Hippocampal formation (tissue), 2 donors: ENCODE measurements around the gene SPATA45.
"Not testable (repeated sequence)": the region's sequence is repeated elsewhere in the genome, so short reads cannot be mapped to it uniquely, and the experiment has no call there.

Experiments
- DNase-seq, 2 donors: peaks; one replicate each; lab custom pipeline; 2025; lab: John Stamatoyannopoulos, UW

The SPATA45 gene

GRCh38 chr1:212847549-212847948, at the start of gene SPATA45:
Gene SPATA45 (minus strand): TSS chr1:212847649. CDS start chr1:212836149, 11,500 bp downstream.
- DNase-seq = no peak

DNA sequence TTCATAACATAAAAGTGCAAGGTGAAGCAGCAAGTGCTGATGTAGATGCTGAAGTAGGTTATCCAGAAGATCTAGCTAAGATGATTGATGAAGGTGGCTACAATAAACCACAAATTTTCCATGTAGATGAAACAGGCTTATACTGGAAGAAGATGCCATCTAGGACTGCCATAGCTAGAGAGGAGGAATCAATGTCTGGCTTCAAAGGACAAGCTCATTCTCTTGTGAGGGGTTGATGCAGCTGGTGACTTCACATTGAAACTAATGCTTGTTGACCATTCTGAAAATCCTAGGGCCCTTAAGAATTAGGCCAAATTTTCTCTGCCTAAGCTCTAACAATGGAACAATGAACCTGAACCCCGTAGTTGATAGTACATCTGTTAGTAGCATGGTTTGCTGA, 44.7 kb upstream of the SPATA45 start:
- DNase-seq = no peak

DNA sequence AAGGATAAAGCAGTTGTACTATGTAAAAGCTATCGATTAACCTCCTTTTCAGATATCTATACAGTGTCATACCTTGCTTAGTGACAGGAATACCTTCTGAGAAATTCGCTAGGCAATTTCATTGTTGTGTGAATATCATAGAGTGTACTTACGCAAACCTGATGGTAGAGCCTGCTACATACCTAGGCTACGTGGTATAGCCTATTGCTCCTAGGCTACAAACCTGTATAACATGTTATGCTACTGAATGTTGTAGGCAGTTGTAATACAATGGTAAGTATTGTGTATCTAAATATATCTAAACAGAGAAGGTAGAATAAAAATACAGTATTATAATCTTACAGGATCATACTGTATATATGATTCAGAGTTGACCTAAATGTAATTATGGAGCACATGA, 37.1 kb upstream of the SPATA45 start:
- DNase-seq = no peak

DNA sequence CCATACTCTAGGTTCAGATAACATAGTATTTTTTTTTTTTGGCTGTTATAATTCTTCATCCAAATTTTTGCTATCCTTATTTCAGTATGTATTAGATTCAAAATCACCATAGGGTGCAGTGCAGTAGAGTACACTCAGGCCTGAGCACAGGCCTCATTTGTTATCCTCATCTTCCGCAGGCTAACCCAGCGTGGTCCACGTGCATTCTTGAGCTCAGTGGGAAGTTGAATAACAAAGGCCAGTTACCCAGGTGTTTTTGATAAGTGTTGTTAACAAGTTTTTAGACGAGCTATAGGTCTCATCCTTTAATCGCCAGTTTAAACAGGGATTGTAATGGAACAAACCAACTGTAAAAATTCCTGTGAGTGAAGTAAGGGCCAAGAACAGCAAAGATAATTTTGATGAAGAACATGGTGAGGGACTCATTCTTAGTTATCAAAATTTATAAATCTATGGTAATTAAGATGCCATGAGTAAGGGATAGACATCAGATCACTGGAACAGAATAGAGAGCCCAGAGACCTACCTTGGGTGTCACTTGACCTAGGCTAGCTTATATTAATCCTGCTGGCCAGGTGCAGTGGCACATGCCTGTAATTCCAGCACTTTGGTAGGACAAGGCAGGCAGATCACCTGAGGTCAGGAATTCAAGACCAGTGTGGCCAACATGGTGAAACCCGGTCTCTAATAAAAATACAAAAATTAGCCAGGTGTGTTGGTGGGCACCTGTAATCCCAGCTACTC, 32.7 kb upstream of the SPATA45 start:
- no peak for DNase-seq

DNA sequence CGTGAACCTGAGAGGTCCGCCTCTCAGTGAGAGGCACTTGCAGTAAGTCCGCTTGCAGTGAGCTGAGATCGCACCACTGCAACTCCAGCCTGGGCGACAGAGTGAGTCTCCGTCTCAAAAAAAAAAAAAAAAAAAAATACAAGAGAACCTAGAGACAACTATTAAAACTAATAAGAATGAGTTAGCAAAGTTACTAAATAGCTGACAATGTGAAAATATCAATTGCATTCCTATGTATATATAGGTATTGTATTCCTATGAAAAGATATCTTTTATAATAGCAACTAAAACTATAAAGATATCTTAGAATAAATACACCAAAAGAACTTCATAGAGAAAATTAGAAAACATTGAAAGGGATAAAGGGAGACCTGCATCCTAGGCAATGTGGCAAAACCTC, 31.0 kb upstream of the SPATA45 start:
- no peak for DNase-seq

DNA sequence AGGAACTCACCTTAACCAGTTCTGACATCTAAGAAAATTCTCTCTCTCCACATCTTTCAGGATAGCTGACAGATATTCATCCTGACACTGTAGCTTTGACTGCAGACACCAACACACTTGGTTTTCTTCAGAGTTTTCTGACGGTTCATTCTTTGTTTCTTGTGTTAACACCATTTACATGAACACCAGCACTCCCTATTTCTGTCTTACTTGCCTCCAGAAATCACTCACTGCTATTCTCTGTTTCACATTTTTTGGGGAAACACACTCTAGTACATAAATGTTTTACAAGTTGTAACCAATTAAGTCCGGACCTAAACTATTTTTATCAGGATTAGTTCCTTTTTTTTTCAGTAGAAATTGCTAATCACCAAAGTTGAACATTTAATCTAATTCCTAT, 26.1 kb upstream of the SPATA45 start:
- DNase-seq = no peak

DNA sequence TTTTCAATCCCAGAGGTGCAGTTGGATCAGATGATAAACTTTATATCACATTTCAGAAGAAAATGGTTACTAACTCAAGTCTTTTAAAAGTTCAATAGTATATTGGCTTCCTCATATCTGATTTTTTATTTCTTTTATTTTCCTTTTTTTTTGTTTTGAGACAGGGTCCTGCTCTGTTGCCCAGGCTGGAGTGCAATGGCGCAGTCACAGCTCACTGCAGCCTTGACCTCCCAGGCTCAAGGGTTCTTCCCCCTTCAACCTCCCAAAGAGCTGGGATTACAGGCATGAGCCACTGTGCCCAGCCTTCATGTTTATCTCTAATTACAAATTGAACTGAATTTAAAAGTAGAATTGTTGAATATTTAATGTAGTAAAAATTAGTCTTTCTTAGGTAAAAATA, 24.5 kb upstream of the SPATA45 start:
- no peak for DNase-seq

DNA sequence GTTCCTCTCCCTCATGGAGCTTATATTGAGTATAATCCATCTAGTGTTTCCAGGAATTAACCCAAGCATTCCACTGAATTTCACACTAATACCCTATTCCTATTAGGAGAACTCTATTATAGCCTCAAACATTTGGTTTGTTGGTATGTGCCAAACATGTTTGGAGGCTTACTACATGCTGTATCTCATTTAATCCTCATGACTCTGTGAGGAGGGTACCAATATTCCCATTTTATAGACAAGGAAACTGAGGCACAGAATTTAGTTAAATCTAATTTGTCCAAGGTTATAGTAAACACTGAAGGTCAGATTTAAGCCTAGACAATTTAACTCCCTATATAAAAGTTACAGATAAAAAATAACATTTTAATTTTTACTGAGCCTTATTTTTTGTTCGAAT, 19.7 kb upstream of the SPATA45 start:
- no peak for DNase-seq

DNA sequence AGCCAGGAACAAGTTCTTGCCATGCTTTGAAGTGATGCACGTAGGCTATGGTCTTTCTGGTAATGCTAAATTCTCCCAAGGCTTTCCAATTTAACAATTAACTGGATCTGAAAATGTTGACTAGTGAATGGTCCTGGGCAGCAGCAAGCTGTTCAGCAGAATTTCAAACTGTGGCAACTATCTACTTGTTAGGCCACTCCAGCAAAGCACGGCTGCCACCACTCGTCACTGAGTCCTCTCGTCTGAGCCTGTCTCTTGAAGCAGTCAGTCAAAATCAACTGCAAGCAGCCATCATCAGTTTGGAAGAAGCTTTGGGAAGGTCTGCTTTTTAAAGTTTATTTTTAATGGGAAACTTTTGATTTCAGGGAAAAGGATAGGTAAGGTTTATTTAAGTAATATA, 16.8 kb upstream of the SPATA45 start:
- DNase-seq = peak in 1 of 2 donors; percentile 18

GRCh38 chr1:212863345-212863744, 15.9 kb upstream of the SPATA45 start:
- DNase-seq = not testable (repeated sequence)

DNA sequence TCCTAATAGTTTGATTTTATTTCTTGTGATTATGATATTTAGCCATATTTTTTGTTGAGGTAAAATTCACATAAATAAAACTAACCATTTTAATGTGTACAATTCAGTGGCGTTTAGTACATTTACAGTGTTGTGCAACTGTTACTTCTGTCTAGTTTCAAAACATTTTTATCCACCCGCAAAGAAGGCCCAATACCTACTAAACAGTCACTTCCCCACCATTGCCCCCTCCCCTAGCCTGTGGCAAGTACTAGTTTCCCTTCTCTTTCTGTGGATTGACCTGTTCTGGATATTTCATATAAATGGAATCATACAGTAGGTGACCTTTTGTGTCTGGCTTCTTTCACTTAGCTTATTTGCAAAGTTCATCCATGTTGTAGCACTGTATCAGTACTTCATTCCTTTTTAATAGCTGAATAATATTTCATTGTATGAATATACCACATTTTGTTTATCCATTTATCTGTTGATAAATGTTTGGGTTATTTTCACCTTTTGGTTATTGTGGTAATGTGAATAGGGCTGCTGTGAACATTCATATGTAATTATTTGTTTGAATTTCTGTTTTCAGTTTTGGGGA, 14.8 kb upstream of the SPATA45 start:
- DNase-seq = no peak

GRCh38 chr1:212860713-212861581, 13.5 kb upstream of the SPATA45 start:
- DNase-seq = no peak

DNA sequence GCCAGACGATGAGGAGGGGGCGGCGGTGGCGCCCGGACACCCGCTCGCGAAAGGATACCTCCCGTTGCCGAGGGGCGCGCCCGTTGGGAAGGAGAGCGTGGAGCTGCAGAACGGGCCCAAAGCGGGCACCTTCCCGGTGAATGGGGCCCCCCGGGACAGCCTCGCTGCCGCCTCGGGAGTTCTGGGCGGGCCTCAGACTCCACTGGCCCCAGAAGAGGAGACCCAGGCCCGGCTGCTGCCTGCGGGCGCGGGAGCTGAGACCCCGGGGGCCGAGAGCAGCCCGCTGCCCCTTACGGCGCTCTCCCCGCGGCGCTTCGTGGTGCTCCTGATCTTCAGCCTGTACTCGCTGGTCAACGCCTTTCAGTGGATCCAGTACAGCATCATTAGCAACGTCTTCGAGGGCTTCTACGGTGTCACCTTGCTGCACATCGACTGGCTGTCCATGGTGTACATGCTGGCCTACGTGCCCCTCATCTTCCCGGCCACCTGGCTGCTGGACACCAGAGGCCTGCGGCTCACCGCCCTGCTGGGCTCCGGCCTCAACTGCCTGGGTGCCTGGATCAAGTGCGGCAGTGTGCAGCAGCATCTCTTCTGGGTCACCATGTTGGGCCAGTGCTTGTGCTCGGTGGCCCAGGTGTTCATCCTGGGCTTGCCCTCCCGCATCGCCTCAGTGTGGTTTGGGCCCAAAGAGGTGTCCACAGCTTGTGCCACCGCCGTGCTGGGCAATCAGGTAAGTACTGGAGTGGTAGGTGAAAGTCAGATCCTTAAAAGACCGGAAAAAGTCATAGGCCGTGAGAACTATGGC, 11.2 kb upstream of the SPATA45 start:
- DNase-seq = peak in 1 of 2 donors; percentile 34

- peak; percentile 94 to 97 for DNase-seq
Observed at GRCh38 chr1:212857992-212858460, 10.6 kb upstream of the SPATA45 start, which contains the start of gene FLVCR1. Gene FLVCR1 (plus strand): TSS chr1:212858275. CDS start chr1:212858453, 178 bp downstream.

GRCh38 chr1:212856755-212857154, 9.3 kb upstream of the SPATA45 start:
- DNase-seq = no peak

- no peak for DNase-seq
Observed at GRCh38 chr1:212853658-212854057, 6.2 kb upstream of the SPATA45 start.

GRCh38 chr1:212852105-212852688, 4.7 kb upstream of the SPATA45 start:
- no peak for DNase-seq

DNA sequence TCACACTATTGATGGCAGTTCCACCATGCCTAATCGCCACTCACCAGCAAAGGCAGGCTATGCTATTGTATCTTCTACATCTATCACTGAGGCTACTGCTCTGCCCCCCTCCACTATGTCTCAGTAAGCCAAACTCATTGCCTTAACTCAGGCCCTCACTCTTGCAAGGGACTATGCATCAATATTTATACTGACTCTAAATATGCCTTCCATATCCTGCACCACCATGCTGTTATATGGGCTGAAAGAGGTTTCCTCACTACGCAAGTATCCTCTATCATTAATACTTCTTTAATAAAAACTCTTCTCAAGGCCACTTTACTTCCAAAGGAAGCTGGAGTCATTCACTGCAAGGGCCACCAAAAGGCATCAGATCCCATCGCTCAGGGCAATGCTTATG, 2.9 kb downstream of the SPATA45 start:
- DNase-seq = not testable (repeated sequence)

DNA sequence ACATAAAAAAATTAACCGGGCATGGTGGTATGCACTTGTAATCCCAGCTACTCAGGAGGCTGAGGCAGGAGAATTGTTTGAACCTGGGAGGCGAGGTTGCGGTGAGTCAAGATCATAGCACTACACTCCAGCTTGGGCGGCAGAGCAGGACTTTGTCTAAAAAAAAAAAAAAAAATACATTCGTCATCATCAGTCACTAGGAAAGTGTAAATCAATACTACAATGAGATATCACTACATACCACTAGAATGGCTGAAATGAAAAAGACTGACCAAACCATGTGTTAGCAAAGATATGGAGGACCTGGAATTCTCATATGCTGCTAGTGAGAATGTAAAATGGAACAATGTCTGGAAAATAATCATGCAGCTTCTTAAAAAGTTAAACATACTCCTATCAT, 9.3 kb downstream of the SPATA45 start:
- no peak for DNase-seq

DNA sequence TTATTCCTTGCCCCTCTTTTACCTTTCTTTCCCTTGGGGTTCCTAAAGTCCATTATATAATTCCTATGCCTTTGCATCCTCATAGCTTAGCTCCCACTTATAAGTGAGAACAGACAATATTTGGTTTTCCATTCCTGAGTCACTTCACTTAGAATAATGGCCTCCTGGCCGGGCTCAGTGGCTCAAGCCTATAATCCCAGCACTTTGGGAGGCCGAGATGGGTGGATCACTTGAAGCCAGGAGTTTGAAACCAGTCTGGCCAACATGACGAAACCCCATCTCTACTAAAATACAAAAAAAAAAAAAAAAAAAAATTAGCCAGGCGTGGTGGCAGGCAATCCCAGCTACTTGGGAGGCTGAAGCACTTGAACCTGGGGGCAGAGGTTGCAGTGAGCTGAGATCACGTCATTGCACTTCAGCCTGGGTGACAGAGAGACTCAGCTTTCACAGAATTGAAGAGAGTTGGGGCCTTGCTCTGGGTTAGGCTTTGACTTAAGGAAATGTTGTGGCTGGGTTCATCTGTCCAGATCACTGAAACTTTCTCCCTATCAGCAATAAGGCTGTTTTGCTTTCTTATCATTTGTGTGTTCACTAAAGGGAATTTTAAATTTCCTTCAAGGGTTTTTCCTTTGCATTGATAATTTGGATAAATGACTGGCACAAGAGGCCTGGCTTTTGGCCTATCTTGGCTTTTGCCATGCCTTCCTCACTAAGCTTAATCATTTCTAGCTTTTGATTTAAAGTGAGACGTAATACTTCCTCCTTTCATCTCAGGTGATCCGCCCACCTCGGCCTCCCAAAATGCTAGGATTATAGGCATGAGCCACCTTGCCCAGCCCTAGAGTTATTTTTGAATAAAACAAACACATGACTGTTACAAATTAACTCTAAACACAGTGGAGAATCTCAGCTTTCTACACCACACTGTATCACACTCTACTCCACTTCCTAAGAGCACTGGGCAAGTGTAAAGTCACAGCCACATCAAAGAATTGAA, 13.9 kb downstream of the SPATA45 start:
- DNase-seq = not testable (repeated sequence)
